ENCODE results near the gene SMIM35. TPM values are rescaled to one million over a fixed set of nuclear protein-coding genes. Genes with fewer than 3 reads are reported as not detected.

SMIM35 gene
- total RNA-seq, 1 donor = not detected

DNA sequence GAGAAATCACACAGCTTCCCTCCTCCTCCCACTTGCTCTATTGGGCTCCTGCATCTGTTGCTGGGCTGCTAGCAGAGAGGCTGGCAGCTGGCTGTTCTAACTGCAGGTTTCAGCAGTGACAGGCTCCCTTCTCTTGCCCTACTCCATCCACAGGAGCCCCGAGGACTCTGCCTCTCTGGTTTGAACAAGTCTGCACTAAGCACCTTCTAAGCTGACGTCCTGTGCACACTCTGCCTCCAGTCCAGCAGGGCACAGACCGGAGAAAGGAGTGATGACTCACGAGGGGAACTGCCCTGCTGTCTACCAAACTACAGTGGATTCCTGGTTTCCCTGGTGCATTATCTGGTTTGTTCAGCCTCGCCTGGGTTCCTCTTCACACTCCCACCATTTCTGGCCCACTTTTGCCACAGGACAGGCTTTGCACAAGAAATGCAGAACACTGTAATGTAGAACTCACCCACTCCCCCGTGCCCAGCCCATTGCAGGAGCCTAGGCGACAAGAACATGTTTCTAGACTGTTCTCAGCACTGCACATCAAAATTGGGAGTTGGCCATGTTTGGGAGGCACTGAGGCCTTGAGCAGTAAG, 74.6 kb downstream of the SMIM35 start:
- H3K27me3 ChIP-seq (ENCODE audit: insufficient read depth, low read length) = peaks cover 3% of the 10 kb centered on the region
- H3K9me3 ChIP-seq (ENCODE audit: low read depth, low read length) = no peaks in the 10 kb centered on the region
- no peak overlapping the region for H3K4me2 ChIP-seq (ENCODE audit: insufficient read depth, low read length)
- no peaks in the 10 kb centered on the region for H3K36me3 ChIP-seq (ENCODE audit: insufficient read depth, low read length)
- no peak overlapping the region for H2AFZ ChIP-seq (ENCODE audit: low read length)
- no peaks in the 10 kb centered on the region for H4K20me1 ChIP-seq (ENCODE audit: insufficient read depth, low read length)
- no peaks in the 10 kb centered on the region for H3K4me1 ChIP-seq (ENCODE audit: insufficient read depth, low read length)
- TF ChIP-seq, protein P1, sequence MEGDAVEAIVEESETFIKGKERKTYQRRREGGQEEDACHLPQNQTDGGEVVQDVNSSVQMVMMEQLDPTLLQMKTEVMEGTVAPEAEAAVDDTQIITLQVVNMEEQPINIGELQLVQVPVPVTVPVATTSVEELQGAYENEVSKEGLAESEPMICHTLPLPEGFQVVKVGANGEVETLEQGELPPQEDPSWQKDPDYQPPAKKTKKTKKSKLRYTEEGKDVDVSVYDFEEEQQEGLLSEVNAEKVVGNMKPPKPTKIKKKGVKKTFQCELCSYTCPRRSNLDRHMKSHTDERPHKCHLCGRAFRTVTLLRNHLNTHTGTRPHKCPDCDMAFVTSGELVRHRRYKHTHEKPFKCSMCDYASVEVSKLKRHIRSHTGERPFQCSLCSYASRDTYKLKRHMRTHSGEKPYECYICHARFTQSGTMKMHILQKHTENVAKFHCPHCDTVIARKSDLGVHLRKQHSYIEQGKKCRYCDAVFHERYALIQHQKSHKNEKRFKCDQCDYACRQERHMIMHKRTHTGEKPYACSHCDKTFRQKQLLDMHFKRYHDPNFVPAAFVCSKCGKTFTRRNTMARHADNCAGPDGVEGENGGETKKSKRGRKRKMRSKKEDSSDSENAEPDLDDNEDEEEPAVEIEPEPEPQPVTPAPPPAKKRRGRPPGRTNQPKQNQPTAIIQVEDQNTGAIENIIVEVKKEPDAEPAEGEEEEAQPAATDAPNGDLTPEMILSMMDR (IDR thresholded peaks at IDR 0.05; ENCODE audit: extremely low read depth, low read depth, low read length) = no peak
- DNase-seq (ENCODE audit: insufficient read length, low spot score, missing footprints) = no peak
- no peaks in the 10 kb centered on the region for H3K79me2 ChIP-seq (ENCODE audit: insufficient read depth, low read length)
- H3K4me3 ChIP-seq (ENCODE audit: insufficient read depth, low read length) = no peak overlapping the region
- no peak overlapping the region for H3K27ac ChIP-seq (ENCODE audit: low read depth, low read length)

DNA sequence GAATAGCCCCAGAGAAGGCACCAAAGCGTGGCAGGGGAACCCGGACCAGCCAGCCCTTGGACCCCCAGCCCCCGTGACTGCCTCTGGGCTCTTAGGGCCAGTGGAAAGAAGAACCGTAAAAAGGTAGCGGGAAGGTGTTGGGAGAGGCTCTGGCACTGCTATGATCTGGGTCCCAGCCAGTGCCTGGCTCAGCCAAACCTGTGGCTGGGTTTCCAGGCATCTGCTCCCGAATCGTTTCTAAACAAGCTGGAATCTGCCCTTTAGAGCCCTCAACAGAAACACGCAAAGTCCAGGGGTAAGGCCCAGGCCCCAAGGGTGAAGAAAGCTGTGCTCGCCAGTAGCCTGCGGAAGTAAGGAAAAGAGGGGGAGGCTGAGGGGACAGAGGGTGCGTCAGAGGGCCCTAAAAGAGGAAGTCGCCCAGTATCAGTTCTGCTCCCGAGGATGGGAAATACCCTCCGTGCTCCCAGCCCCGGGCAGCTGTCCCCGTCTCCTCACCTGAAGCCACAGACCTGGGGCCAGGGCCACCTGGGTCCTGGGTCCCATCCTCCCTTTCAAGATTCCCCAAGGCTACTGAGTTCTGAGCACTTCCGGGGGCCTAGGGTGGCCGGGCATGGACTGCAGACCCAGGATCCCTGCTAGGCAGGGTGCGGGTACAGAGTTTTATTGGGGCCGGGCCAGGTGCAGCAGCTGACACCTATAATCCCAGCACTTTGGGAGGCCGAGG, 75.9 kb downstream of the SMIM35 start:
- H3K4me2 ChIP-seq (ENCODE audit: insufficient read depth, low read length) = no peak overlapping the region
- TF ChIP-seq, protein P1 (IDR thresholded peaks at IDR 0.05; ENCODE audit: extremely low read depth, low read depth, low read length) = no peak
- no peak for DNase-seq (ENCODE audit: insufficient read length, low spot score, missing footprints)
- no peak overlapping the region for H3K27ac ChIP-seq (ENCODE audit: low read depth, low read length)
- H3K36me3 ChIP-seq (ENCODE audit: insufficient read depth, low read length) = no peaks in the 10 kb centered on the region
- H2AFZ ChIP-seq (ENCODE audit: low read length) = no peak overlapping the region
- no peak overlapping the region for H3K4me3 ChIP-seq (ENCODE audit: insufficient read depth, low read length)
- no peaks in the 10 kb centered on the region for H3K79me2 ChIP-seq (ENCODE audit: insufficient read depth, low read length)
- no peaks in the 10 kb centered on the region for H3K9me3 ChIP-seq (ENCODE audit: low read depth, low read length)
- no peaks in the 10 kb centered on the region for H4K20me1 ChIP-seq (ENCODE audit: insufficient read depth, low read length)
- H3K27me3 ChIP-seq (ENCODE audit: insufficient read depth, low read length) = peaks cover 3% of the 10 kb centered on the region
- no peaks in the 10 kb centered on the region for H3K4me1 ChIP-seq (ENCODE audit: insufficient read depth, low read length)

DNA sequence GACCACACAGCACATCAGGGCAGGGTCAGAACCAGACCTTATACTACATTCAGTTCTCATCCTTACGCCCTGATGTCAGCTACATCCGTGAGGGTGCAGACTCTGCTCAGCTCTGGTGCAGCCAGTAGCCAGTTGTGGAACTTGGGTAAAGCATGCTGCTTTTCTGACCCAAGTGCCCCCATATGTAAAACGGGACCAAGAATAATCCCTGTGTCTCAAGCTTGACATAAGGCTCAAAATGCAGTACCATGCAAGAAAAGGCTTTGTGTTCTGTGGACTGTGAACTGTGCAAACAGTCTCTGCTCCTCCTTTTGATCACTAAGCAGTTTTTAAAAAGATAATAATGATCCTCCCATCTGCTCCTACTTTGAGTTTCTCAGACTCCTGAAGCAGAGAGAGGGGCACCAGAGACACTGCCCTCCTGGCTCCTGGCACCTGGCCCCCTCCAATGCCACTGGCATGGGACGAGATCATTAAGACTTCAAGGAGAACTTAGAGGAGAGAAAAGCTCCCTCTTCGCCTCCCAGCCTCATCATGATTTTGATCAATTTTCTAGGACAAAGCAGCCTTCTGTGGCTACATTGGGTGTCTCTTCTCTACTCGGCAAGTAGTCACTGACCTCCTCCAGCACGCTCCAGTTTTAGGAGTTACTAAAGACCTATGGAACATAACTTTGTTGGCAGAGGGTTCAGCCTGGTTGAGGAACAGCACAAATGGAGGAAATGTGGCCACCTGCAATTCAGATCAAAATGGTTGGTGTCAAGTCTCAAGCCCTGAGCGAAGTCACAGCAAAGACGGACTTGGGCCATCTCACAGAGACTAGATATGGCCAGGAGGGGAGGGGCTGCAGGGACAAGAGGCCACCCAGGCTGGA, 76.7 kb downstream of the SMIM35 start:
- Histone ChIP-seq H3K27me3 (ENCODE audit: insufficient read depth, low read length) (peaks cover 3% of the 10 kb centered on the region), H3K9me3 (ENCODE audit: low read depth, low read length) (no peaks in the 10 kb centered on the region), H3K27ac (ENCODE audit: low read depth, low read length) (no peak overlapping the region), H3K4me1 (ENCODE audit: insufficient read depth, low read length) (no peaks in the 10 kb centered on the region), H4K20me1 (ENCODE audit: insufficient read depth, low read length) (no peaks in the 10 kb centered on the region), H3K79me2 (ENCODE audit: insufficient read depth, low read length) (no peaks in the 10 kb centered on the region), H3K36me3 (ENCODE audit: insufficient read depth, low read length) (no peaks in the 10 kb centered on the region), H2AFZ (ENCODE audit: low read length) (no peak overlapping the region), H3K4me2 (ENCODE audit: insufficient read depth, low read length) (no peak overlapping the region), H3K4me3 (ENCODE audit: insufficient read depth, low read length) (no peak overlapping the region)
- TF ChIP-seq, protein P1 (IDR thresholded peaks at IDR 0.05; ENCODE audit: extremely low read depth, low read depth, low read length) = no peak
- no peak for DNase-seq (ENCODE audit: insufficient read length, low spot score, missing footprints)
